Neural cell (in vitro differentiated cells): Measurements from ENCODE around the gene FAM90A1. TPM values are rescaled to one million over a fixed set of nuclear protein-coding genes. Genes with fewer than 3 reads are reported as not detected.
"Not testable (repeated sequence)": the region's sequence is repeated elsewhere in the genome, so short reads cannot be mapped to it uniquely, and the experiment has no call there.

Experiments
- H2AFZ ChIP-seq: fragments of 200-600, 300-800 bp; sonication (generic), shearing (Covaris generic); 2 replicates; pipeline ENCODE4 v1.6.0; 2014; ENCODE audit warnings: low read depth, mild to moderate bottlenecking, antibody characterized with exemption, low read length, moderate library complexity
- H3F3A ChIP-seq: fragments of 200-600 bp; shearing (Covaris generic); 2 replicates; pipeline ENCODE4 v1.6.1; 2016; ENCODE audit warnings: mild to moderate bottlenecking, moderate library complexity, mixed read lengths, antibody characterized with exemption, low read length; ENCODE audit not compliant: insufficient read depth, poor library complexity, severe bottlenecking
- H3K27ac ChIP-seq: fragments of 200-600, 300-800 bp; sonication (generic), shearing (Covaris generic); 2 replicates; pipeline ENCODE4 v1.5.1; 2014; ENCODE audit warnings: mild to moderate bottlenecking, low read length, moderate library complexity
- H3K27me3 ChIP-seq: fragments of 300-800, 200-600 bp; sonication (generic), shearing (Covaris generic); 2 replicates; pipeline ENCODE4 v1.6.0; 2014; ENCODE audit warnings: mild to moderate bottlenecking, low read depth, low read length, moderate library complexity; ENCODE audit not compliant: insufficient read depth
- H3K36me3 ChIP-seq: fragments of 300-800, 200-600 bp; sonication (generic), shearing (Covaris generic); 2 replicates; pipeline ENCODE4 v1.5.1; 2014; ENCODE audit warnings: mild to moderate bottlenecking, antibody characterized with exemption, low read length, moderate library complexity; ENCODE audit not compliant: insufficient read depth
- H3K4me2 ChIP-seq: fragments of 300-800, 200-600 bp; sonication (generic), shearing (Covaris generic); 2 replicates; pipeline ENCODE4 v1.6.0; 2014; ENCODE audit warnings: mild to moderate bottlenecking, low read length
- H3K4me3 ChIP-seq: fragments of 300-800, 200-600 bp; sonication (generic), shearing (Covaris generic); 2 replicates; pipeline ENCODE4 v1.5.1; 2014; ENCODE audit warnings: mild to moderate bottlenecking, low read length, moderate library complexity
- H3K79me2 ChIP-seq: fragments of 200-600 bp; shearing (Covaris generic); replicated peaks from 2 replicates; pipeline ENCODE4 v1.6.0; 2014; ENCODE audit warnings: mild to moderate bottlenecking, low read length, moderate library complexity; ENCODE audit not compliant: insufficient read depth
- H3K9ac ChIP-seq: fragments of 300-800, 200-600 bp; sonication (generic), shearing (Covaris generic); 2 replicates; pipeline ENCODE4 v1.6.1; 2016; ENCODE audit warnings: mild to moderate bottlenecking, low read length, mixed read lengths
- H3K9me2 ChIP-seq: fragments of 200-600 bp; shearing (Covaris generic); 2 replicates; pipeline ENCODE4 v1.6.1; 2016; ENCODE audit warnings: mild to moderate bottlenecking, low read length, mixed read lengths; ENCODE audit not compliant: insufficient read depth
- H3K9me3 ChIP-seq: fragments of 200-600, 300-800 bp; sonication (generic), shearing (Covaris generic); 2 replicates; pipeline ENCODE4 v1.6.1; 2016; ENCODE audit warnings: mild to moderate bottlenecking, mixed run types, low read length, moderate library complexity, mixed read lengths
- H4K20me1 ChIP-seq: fragments of 200-600 bp; shearing (Covaris generic); 2 replicates; pipeline ENCODE4 v1.6.1; 2016; ENCODE audit warnings: mild to moderate bottlenecking, mixed run types; ENCODE audit not compliant: insufficient read depth
- polyA plus RNA-seq: library from polyadenylated mRNA; depleted of rRNA; stranded (reverse); fragments of >200 nt; gene quantifications from 2 replicates; pipeline ENCODE4 v1.2.3, GENCODE V29; 2014

Gene FAM90A1
- polyA plus RNA-seq, 1 donor from 2014 or later, result not detected

- H3K4me3 ChIP-seq, H4K20me1 ChIP-seq, H2AFZ ChIP-seq, H3K27ac ChIP-seq, H3K4me2 ChIP-seq, H3K9me3 ChIP-seq, H3K36me3 ChIP-seq, H3K9ac ChIP-seq, H3F3A ChIP-seq, H3K79me2 ChIP-seq, H3K9me2 ChIP-seq, H3K27me3 ChIP-seq: not testable (repeated sequence)
Measured at GRCh38 chr12:8197685-8198308, 29.6 kb downstream of the FAM90A1 start.

DNA sequence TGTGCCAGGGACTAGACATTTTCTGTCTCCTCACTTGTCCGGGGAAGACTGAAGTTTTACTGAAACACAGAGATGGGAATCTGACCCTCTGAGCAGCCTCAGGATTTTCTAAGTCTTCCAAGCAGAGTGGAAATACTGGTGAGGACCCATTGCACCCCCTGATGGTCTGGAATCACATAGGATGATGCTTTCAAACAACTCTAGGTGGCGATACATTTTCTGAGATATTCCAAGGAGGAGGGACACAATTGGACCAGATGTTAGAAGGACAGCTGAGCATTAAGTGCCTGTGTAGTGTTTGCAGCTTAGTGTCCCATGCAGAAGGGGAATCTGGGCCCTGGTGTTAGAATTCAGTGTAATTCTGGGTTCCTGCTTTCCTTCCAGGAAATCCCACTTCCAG, 39.3 kb downstream of the FAM90A1 start:
- not testable (repeated sequence) for H3K27me3 ChIP-seq

DNA sequence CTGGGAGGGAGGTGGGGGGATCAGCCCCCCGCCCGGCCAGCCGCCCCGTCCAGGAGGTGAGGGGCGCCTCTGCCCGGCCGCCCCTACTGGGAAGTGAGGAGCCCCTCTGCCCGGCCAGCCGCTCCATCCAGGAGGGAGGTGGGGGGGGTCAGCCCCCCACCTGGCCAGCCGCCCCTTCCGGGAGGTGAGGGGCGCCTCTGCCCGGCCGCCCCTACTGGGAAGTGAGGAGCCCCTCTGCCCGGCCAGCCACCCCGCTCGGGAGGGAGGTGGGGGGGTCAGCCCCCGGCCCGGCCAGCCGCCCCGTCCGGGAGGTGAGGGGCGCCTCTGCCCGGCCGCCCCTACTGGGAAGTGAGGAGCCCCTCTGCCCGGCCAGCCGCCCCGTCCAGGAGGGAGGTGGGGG, 43.2 kb downstream of the FAM90A1 start:
- H3K9me3 ChIP-seq, H3K27ac ChIP-seq, H3K4me3 ChIP-seq, H3K4me2 ChIP-seq, H3K79me2 ChIP-seq, H3K36me3 ChIP-seq, H3K9me2 ChIP-seq, H3K27me3 ChIP-seq, H3F3A ChIP-seq, H2AFZ ChIP-seq, H4K20me1 ChIP-seq, H3K9ac ChIP-seq: not testable (repeated sequence)

More for the DNA sequence above, 39.3 kb downstream of the FAM90A1 start:
- not testable (repeated sequence) for H3K79me2 ChIP-seq, H3K4me3 ChIP-seq, H3K9me2 ChIP-seq, H3K9ac ChIP-seq, H4K20me1 ChIP-seq, H3K27ac ChIP-seq, H3F3A ChIP-seq, H3K36me3 ChIP-seq, H3K4me2 ChIP-seq, H2AFZ ChIP-seq, H3K9me3 ChIP-seq

- H3K4me2 ChIP-seq, H3K9me2 ChIP-seq, H3K27ac ChIP-seq, H2AFZ ChIP-seq, H3K79me2 ChIP-seq, H3K4me3 ChIP-seq, H3K9ac ChIP-seq, H3K27me3 ChIP-seq, H3K36me3 ChIP-seq, H4K20me1 ChIP-seq, H3F3A ChIP-seq, H3K9me3 ChIP-seq: not testable (repeated sequence)
Measured at GRCh38 chr12:8183346-8183745, 44.1 kb downstream of the FAM90A1 start.

DNA sequence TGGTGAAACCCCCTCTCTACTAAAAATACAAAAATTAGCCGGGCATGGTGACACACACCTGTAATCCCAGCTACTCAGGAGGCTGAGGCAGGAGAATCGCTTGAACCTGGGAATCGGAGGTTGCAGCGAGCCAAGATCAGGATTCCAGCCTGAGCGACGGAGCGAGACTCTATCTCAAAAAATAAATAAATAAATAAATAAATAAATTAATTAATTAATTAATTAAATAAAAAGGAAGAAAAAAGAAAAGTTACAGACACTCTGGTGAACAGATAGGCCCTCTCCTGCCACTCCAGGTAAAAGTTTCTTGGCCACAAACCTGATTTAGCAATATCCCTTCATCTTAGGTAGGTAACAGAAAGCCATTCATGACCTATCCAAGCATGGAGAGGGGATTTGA, 44.5 kb downstream of the FAM90A1 start:
- H3K4me2 ChIP-seq, H3K79me2 ChIP-seq, H3K9ac ChIP-seq, H3K9me2 ChIP-seq, H3F3A ChIP-seq, H3K27me3 ChIP-seq, H3K27ac ChIP-seq, H3K9me3 ChIP-seq, H4K20me1 ChIP-seq, H2AFZ ChIP-seq, H3K4me3 ChIP-seq, H3K36me3 ChIP-seq: not testable (repeated sequence)

- H3K9me2 ChIP-seq, H2AFZ ChIP-seq, H3K9me3 ChIP-seq, H4K20me1 ChIP-seq, H3K79me2 ChIP-seq, H3K27me3 ChIP-seq, H3K9ac ChIP-seq, H3K36me3 ChIP-seq, H3K4me2 ChIP-seq, H3K27ac ChIP-seq, H3F3A ChIP-seq: not testable (repeated sequence)
- H3K4me3 ChIP-seq, result peak overlapping the region; percentile 64
Measured at GRCh38 chr12:8181271-8181670, 46.1 kb downstream of the FAM90A1 start.
